ENCODE results near the gene TMEM203.

- TF ChIP-seq CTCF (IDR thresholded peaks at IDR 0.05) (no peak), POLR2A (IDR thresholded peaks at IDR 0.05) (no peak)
Measured at GRCh38 chr9:137199411-137200121, 5.9 kb downstream of the TMEM203 start.

Data from lower leg skin (tissue), 3 donors.